Fibroblast of skin of scalp (primary cell): ENCODE measurements around the gene HPF1. TPM values are rescaled to one million over a fixed set of nuclear protein-coding genes. Genes with fewer than 3 reads are reported as not detected.
"Not testable (repeated sequence)": the region's sequence is repeated elsewhere in the genome, so short reads cannot be mapped to it uniquely, and the experiment has no call there.

Experiments used
- DNase-seq: peaks from one replicate; pipeline ENCODE4 v3.0.0-alpha.2; 2013
- polyA plus RNA-seq, 2 experiments: library from polyadenylated mRNA; unstranded; fragments of 120-200 nt; gene quantifications; one replicate each; pipeline ENCODE4 v1.2.1, GENCODE V29; 2013; ENCODE audit not compliant: insufficient read length in 2 of 2

HPF1 gene
- polyA plus RNA-seq (2013, experiment 1 of 2; ENCODE audit: insufficient read length), result 32.7 TPM
- 33.3 TPM for polyA plus RNA-seq (2013, experiment 2 of 2; ENCODE audit: insufficient read length)

GRCh38 chr4:169757575-169758184 is at the start of gene HPF1:
Gene HPF1 (minus strand): TSS chr4:169757944. CDS start chr4:169757877, 67 bp downstream.
- DNase-seq, result peak; percentile 87

DNA sequence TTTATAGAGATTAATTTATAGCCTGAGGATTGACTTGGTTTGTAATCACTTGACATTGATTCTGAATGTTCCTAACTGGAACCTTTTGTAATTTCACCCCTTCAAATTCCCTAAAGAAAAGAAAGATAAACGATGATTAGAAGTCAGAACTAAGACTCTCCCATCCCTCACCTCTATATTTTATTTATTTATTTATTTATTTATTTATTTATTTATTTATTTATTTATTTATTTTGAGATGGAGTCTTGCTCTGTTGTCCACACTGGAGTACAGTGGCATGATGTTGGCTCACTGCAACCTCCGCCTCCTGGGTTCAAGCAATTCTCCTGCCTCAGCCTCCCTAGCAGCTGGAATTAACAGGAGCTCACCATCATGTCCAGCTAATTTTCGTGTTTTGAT is 49.0 kb upstream of the HPF1 start:
- DNase-seq, result not testable (repeated sequence)

DNA sequence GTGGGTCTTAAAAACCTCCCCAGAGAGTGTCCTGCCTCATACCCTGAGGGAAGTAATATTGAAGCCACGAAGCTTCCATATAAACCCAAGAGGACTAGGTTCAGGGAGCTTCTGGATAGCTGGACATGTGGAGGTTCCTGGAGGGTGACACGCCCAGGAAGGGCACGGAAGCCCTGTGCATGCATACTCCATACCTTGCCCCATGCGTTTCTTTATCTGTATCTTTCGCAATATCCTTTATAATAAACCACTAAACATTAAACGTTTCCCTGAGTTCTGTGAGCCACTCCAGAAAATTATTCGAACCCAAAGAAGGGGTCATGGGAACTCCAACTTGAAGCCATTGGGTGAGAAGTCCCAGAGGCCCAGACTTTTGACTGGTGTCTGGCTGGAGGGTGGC is 45.7 kb upstream of the HPF1 start:
- no peak for DNase-seq

DNA sequence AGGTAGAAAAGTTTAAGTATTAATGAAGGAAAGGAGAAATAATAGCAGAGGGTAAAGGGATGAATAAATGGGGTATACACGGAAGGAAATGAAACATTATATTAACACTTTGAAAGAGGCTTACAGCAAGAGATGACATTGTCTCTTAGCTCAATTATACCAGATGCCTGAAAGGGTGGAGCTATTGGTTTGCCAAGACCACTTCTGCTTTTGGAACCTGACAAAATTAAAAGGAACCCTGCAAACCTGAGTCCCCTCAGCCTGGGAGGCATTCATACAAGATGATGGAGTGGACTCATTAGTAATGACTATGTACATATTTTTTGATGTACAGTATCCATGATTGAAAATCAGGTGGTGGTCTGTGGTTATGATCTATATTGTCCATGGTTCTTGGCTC is 45.1 kb upstream of the HPF1 start:
- DNase-seq, result no peak

GRCh38 chr4:169800541-169800940 is 42.8 kb upstream of the HPF1 start:
- DNase-seq, result no peak

GRCh38 chr4:169799260-169799659 is 41.5 kb upstream of the HPF1 start:
- DNase-seq, result no peak

DNA sequence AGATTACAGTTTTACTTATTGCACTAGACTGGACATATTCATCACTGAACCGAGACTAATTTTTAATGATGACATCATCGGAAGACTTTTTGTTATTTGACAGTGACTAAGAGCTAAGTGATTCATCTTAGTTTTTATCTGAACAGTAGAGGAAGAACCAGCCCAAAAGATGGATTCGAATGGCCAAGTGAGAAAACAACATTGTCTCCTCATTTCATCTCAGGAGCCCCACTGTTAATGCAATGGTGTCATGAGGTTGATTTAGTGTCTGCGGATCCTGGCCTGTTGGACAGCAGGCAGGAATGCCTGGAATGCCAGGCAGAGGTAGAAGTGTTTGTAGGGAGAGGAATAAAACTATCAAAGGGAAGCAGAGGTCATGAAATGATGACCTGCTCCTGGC is 37.8 kb upstream of the HPF1 start:
- peak; percentile 26 for DNase-seq

DNA sequence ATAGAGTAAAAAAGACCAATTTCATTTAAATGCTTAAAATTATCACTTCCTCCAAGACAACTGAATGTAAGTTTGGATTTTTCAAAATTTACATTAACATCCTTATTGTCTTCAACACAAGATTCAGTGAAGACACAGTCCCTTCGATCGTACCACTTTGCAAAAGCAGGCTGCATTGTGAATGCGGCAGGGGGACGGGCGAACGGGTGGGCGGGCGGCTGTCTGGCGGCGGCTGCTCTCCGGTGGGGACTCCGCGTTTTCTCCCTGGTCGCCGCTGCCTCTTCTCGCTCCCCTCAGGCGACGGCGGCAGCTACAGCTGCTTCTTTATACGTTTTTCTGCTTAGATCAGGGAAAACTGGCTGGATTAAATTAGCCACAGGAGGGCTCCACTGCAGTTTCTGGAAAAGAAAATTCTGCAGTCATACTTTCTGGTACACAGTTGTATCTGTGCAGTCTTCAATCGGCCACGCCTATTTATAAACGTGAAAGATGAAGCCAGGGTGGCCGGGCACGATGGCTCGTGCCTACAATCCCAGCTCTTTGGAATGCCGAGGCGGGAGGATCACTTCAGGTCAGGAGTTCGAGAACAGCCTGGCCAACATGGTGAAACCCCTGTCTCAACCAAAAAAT is 33.9 kb upstream of the HPF1 start:
- peak; percentile 76 for DNase-seq

- no peak for DNase-seq
Measured at GRCh38 chr4:169791062-169791461, 33.3 kb upstream of the HPF1 start.

- DNase-seq, result peak; percentile 19
Measured at GRCh38 chr4:169774466-169775445, 17.0 kb upstream of the HPF1 start.

DNA sequence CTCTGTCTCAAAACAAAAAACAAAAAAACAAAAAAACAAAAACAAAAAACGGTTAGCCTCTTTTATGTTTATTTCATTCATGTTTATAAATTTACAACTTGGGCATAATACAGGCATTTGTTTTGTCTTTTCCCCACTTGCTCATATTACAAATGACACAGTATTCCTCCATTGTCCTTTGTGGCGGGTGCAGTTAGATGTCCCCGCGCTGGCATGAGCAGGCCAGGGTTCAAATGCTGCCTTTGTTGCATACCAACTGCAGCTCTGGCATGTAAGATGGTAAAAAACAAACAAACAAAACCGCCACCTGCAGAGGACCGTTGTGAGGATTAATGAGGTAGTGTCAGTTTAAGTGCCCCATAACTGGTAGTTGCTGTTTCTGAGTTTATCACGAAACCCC is 16.1 kb upstream of the HPF1 start:
- DNase-seq, result no peak

GRCh38 chr4:169771556-169772080 is 13.9 kb upstream of the HPF1 start:
- not testable (repeated sequence) for DNase-seq

- DNase-seq, result no peak
Measured at GRCh38 chr4:169770416-169770815, 12.7 kb upstream of the HPF1 start.

GRCh38 chr4:169768385-169768784 is 10.6 kb upstream of the HPF1 start:
- no peak for DNase-seq

GRCh38 chr4:169766741-169767140 is 9.0 kb upstream of the HPF1 start:
- no peak for DNase-seq

DNA sequence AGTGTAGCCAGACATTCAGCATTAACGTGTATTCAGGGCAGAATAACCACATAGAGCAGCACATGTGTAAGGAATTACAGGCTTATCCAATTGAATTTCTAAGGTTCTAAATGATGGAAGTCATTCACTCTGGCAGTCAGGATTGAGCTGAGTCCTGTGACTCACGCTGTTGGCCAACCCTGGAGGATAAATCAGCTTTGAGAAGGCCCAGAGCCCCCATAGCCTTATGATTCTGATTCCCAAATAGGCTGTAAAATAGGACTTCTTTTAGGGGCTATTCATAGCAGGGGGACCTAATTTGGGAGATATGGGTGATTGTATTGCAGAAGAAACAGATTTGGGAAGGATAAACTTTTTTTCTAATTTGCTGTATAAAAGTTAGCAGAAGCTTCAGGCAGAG is 8.1 kb upstream of the HPF1 start:
- DNase-seq, result peak; percentile 77

DNA sequence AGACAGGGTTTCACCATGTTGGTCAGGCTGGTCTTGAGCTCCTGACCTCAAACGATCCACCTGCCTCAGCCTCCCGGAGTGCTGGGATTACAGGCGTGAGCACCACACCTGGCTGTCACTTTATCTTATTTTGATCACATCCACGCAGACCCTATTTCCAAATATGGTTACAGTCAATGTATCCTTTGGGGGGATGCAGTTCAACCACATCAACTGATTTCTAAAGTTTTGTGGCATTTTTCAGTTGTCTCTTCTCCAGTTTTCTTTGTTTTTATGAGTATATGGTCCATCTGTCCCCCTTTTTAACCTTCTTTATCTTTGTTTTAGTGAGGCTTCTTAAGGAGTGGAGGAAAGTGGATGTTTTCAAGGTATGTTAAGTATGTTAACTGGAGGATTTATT is 4.1 kb upstream of the HPF1 start:
- no peak for DNase-seq

DNA sequence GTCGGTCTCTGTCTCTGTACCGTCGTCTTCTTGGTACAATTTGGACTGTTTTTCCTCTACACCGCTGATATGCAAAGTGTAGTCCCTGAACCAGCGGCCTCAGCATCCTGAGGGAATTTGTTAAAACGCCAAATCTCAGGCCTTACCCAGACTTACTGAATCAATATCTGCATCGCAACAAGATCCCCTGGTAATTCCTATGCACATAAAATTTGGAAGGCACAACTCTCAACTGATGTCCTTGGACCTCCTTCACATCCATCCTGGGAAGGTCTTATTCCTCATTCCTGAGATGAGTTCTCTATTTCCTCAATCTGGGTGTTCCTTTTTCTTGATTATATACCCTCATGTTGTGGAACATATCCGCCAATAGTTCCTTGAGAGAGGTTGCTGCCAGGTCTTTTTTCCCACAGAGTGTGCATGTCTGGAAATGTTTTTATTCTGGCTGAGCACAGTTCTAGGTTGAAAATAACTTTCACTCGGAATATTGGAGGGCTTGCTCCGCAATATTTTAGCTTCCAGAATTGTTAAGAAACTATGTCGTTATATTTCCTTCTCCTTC is 738 bp upstream of the HPF1 start:
- DNase-seq, result no peak

DNA sequence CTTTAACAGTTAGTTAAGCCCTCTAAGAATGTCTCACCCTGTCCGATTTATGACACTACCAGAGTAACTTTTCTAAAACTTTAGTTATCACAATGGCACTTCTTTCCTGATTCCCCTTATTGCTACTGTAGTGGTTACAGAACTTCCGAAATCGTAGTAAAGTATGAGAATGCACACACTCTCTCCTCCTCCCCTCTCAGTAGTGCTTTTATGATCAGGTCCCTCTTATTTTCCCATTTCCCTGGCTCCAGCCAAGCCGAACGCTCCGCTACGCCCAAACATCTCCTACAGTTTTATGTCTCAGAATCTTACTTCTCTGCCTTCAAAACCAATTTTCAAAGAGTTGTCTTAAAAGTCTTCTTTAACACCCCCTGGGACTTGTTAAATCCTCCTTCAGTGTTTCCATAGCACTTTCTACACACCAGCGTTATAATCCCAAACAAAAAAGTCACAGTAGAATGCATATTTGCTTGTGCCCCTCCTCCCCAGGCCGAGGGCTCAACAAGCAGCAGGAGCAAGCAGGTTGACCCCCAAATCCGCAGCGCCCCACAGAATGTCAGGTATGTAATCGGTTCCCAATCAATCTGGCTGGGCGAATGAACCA is 671 bp downstream of the HPF1 start:
- DNase-seq, result no peak

GRCh38 chr4:169745291-169745690 is 12.5 kb downstream of the HPF1 start:
- peak; percentile 80 for DNase-seq

- peak; percentile 29 for DNase-seq
Measured at GRCh38 chr4:169744601-169745000, 13.1 kb downstream of the HPF1 start.

DNA sequence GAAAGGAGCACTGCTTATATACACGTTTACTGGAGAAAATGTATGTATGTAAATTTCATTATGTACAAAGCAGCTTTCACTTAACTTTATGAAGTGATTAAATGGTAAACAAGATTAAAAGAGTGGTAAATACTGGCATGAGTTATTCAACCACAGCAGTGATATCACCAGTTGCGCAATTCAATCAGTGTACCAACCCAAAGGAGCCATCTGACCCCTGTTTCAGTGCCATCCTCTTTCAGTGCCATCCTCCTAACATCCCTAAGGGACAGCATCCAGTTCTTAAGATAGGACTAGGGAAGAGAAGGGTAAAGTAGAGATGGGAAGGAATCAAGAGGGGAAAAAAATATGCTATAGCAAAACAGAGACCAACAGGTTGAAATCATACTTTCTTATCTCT is 16.2 kb downstream of the HPF1 start:
- DNase-seq, result no peak
